Cerebellar nuclear complex (tissue), 1 donor: ENCODE measurements around the gene HSPG2.

Experiments used
- DNase-seq, 2 experiments: peaks; one replicate each; lab custom pipeline; 2025; lab: John Stamatoyannopoulos, UW

Gene HSPG2

DNA sequence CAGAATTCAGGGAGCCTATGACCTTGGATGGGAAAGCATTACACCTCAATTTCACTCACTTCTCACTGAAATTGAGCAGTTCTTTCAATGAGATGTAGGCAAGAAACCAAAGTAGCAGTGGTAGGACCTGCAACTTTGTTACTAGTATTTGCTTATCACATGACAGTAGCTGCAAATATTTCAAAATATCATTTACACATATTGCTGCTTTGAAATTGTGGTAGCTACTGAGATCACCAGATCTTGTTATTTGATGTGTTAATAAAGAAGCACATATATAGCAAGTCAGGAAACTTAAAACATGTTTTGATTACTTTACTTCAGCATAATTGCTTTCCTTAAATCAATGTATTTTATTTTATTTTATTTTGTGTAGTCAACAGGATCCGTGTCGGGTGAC, 112.2 kb downstream of the HSPG2 start:
- no peak for DNase-seq

DNA sequence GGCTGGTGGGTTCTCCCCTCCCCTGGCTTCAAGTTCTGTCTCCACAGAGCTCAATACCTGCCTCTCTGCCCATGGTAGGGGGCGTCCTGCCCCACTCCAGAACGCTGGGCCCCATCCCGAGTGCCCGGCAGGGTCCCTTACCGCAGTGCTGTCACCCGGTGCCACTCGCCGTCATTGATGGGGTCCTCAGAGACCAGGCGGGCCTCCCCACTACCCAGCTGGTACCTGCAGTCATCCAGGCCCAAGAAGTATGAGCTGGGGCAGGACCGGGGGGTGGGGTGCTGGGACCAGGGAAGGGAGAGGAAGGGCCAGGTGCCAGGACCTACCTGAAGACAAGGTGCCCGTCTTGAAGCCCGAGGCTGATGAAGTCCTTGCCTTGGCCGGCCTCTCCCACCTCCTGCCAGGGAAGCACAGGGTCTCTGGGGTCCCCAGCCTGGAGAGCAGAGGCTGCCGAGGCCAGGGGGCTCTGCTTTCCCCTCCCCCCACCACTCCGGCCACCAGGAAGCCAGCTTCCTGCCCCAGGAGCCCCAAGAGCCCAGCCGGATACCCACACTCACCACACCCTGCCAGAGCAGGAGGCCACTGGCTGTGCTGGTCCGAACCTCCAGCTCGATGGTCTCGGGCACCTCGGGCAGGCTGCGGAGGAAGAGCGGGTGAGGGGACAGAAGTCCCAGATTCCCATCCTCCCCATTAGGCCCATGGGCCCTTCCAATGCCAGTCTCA, 113.0 kb downstream of the HSPG2 start:
- no peak for DNase-seq

GRCh38 chr1:21823206-21823979, 113.7 kb downstream of the HSPG2 start:
- no peak for DNase-seq

GRCh38 chr1:21822349-21822748, 114.8 kb downstream of the HSPG2 start:
- DNase-seq = no peak

DNA sequence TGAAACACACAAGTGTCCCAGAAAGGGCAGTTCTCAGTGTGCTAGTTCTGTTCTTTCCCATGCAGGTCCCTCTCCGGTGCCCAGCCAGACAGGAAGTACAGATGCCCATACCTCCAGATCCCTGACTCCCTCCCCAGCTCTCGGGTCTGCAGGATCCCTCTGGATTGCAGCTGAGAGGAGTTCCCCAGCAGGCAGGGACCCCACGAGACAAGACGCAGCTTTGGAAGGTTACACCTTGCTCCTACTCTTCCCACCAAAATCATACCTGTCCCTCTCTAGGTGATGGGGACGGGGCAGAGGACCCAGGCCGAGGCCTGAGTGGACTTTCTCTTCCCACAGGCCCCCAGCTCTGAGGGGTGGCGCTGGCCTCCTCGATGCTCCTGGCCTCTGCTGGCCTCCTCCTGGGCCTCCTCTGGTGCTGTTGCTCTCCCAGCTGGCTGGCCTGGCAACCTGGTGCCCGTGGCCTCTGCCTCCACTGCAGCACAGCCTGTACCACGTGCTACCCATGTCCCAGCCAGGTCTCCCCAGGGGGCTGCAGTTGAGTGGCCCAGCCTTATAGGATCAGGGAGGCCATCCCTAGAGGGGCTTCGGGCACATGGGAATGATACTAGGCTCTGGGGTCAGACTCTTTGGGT, 115.6 kb downstream of the HSPG2 start:
- no peak for DNase-seq

DNA sequence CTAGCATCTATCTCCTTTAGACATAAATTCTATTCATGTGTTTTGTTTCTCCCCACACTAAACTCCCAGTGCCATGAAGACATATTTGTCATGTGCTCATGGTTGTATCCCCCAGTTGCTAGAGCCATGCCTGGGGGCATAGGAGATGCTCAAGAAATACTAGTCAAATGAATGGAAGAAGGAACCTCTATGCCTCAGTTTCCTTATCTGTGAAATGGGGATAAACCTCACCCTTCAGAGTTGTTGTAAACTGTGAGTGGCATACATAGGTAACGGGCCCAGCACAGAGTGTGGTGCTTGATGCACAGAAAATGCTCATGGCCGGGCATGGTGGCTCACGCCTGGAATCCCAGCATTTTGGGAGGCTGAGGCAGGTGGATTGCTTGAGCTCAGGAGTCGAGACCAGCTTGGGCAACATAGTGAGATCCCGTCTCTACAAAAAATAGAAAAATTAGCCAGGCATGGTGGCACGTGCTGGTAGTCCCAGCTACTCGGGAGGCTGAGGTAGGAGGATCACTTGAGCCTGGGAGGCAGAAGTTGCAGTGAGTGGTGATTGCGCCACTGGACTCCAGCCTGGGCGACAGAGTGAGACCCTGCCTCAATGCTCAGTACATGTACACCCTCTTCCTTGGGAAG, 116.4 kb downstream of the HSPG2 start:
- no peak for DNase-seq

- no peak for DNase-seq
These were observed 118.5 kb downstream of the HSPG2 start for GRCh38 chr1:21818656-21819055.

- DNase-seq = no peak
These were observed 120.4 kb downstream of the HSPG2 start for GRCh38 chr1:21816602-21817302.

- DNase-seq = no peak
These were observed 121.3 kb downstream of the HSPG2 start for GRCh38 chr1:21815724-21816321.

DNA sequence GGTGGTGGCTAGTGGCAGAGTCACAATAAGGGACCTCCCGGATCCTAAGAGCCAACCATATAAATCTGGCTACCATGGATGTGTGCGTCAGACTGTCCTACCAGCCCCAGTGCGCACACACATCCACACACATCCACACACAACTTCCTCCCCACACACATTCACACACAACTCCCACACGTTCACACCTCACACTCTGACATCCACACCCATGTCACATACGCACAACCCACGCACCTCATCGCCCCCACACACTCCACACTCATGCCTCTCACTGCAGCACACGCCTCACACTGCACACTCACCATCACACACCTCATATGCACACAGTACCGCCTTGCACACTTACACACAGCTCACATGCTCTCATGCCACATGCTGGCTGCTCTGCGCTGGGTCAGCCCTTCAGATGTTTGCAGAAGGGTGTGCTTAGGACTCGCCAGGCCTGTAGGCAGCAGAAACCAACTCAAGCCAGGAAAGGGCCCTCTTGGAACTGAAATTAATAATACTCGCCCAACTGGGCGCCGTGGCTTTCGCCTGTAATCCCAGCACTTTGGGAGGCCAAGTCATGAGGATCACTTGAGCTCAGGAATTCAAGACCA, 122.0 kb downstream of the HSPG2 start:
- DNase-seq = no peak

DNA sequence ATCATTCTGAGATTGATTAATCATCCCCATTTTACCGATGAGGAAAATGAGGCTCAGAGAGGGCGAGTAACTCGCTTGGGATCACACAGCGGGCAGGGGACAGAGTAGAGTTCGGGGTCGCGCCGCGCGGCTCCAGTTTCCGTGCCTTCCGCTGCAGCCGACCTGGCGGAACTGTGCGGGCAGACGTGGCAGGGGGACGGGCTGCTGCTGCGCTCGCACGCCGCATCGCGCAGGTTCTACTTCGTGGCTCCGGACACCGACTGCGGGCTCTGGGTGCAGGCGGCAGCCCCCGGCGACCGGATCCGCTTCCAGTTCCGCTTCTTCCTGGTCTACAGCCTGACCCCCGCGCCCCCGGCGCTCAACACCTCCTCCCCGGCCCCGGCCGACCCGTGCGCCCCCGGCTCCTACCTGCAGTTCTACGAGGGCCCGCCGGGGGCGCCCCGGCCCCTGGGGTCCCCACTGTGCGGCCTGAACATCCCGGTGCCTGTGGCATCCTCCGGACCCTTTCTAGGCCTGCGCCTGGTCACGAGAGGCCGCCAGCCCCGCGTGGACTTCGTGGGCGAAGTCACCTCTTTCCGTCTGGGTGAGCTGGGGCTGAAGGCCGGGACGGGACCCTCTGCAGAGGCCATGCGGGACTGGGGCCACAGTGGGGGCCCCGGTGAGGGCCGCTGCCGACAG, 122.7 kb downstream of the HSPG2 start:
- no peak for DNase-seq

- DNase-seq = no peak
These were observed 123.6 kb downstream of the HSPG2 start for GRCh38 chr1:21813542-21813941.

DNA sequence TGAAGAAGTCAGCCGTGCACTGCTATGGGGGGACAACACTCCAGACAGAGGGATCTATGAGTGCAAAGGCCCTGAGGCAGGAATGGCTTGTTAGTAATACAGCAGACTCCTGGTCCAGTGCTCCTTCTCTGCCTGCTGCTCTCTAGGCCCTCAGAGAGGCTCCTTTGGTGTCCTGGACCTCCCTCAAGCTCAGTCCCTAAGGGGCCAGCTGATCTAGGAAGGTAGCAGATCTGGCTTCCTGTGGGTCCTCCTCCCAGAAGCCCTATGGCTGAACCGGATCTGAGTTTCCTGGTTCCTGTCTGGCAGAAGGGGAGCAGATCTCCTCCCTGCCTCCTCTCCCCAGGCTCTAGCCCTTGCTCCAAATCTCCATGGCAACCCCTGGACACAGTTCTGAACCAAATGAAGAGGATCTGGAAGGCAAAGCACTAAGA, 125.2 kb downstream of the HSPG2 start, which contains the start of gene LDLRAD2:
Gene LDLRAD2 (plus strand): TSS at position 391 of the 431 bp plus-strand sequence. CDS start 187 bp downstream, outside the sequence.
- DNase-seq = no peak

DNA sequence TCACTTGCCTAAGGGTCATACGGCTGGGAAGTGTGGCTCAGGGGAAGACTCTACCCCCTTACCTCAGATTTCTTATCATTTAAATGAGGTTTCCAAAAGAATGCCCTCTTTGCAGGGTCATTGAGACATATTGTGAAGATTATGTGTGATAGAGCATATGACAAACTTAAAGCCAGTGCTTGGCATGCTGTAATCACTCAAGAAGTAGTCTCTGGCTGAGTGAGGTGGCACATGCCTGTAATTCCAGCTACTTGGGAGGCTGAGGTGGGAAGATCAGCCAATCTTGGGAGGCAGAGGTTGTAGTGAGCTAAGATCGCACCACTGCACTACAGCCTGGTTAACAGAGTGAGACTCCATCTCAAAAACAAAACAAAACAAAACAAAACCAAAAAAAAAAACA, 132.6 kb downstream of the HSPG2 start:
- no peak for DNase-seq

- no peak for DNase-seq
These were observed 136.0 kb downstream of the HSPG2 start for GRCh38 chr1:21801100-21801499.

GRCh38 chr1:21799730-21800129, 137.4 kb downstream of the HSPG2 start:
- DNase-seq = no peak

- DNase-seq = no peak
These were observed 142.0 kb downstream of the HSPG2 start for GRCh38 chr1:21795075-21795474.

- DNase-seq = no peak
These were observed 142.5 kb downstream of the HSPG2 start for GRCh38 chr1:21794656-21795055.

- DNase-seq = no peak
These were observed 144.0 kb downstream of the HSPG2 start for GRCh38 chr1:21793104-21793503.

- DNase-seq = no peak
These were observed 150.5 kb downstream of the HSPG2 start for GRCh38 chr1:21786640-21787039.
